ENCODE data around the gene TRABD2B. TPM values are rescaled to one million over a fixed set of nuclear protein-coding genes. Genes with fewer than 3 reads are reported as not detected.

The TRABD2B gene
- total RNA-seq, 1 donor from 2014 or later: 1.4 TPM

DNA sequence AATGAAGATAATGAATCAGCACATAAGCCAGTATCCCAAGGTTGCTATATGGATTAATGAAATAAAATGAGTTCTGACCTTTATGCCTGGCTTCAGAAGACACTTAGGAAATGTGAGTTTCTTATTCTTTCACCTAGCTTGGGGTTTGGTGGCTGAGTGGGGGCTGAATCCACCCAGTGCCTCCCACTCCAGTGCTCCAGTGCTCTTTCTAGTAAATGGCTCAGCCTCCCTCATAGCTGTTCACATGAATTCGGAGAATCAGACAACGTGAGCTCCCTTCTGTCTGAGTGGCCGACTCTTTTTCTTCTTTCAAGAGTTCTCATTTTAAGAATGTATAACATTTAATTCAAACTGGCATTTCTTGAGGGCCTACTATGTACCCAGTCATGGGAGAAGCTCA is 43.5 kb downstream of the TRABD2B start:
- no peak for DNase-seq
- intact Hi-C loops (cut with micrococcal nuclease): no loop called here
- Histone ChIP-seq H3K36me3 (no peaks in the 10 kb centered on the region), H3K27ac (replicated peaks) (no peak overlapping the region), H3K9me3 (replicated peaks) (peaks cover 5% of the 10 kb centered on the region), H3K27me3 (ENCODE audit: low read depth) (peaks cover 25% of the 10 kb centered on the region), H3K4me3 (no peak overlapping the region), H3K4me1 (no peaks in the 10 kb centered on the region)
- TF ChIP-seq, protein P1, sequence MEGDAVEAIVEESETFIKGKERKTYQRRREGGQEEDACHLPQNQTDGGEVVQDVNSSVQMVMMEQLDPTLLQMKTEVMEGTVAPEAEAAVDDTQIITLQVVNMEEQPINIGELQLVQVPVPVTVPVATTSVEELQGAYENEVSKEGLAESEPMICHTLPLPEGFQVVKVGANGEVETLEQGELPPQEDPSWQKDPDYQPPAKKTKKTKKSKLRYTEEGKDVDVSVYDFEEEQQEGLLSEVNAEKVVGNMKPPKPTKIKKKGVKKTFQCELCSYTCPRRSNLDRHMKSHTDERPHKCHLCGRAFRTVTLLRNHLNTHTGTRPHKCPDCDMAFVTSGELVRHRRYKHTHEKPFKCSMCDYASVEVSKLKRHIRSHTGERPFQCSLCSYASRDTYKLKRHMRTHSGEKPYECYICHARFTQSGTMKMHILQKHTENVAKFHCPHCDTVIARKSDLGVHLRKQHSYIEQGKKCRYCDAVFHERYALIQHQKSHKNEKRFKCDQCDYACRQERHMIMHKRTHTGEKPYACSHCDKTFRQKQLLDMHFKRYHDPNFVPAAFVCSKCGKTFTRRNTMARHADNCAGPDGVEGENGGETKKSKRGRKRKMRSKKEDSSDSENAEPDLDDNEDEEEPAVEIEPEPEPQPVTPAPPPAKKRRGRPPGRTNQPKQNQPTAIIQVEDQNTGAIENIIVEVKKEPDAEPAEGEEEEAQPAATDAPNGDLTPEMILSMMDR (IDR thresholded peaks at IDR 0.05; ENCODE audit: borderline replicate concordance): no peak

DNA sequence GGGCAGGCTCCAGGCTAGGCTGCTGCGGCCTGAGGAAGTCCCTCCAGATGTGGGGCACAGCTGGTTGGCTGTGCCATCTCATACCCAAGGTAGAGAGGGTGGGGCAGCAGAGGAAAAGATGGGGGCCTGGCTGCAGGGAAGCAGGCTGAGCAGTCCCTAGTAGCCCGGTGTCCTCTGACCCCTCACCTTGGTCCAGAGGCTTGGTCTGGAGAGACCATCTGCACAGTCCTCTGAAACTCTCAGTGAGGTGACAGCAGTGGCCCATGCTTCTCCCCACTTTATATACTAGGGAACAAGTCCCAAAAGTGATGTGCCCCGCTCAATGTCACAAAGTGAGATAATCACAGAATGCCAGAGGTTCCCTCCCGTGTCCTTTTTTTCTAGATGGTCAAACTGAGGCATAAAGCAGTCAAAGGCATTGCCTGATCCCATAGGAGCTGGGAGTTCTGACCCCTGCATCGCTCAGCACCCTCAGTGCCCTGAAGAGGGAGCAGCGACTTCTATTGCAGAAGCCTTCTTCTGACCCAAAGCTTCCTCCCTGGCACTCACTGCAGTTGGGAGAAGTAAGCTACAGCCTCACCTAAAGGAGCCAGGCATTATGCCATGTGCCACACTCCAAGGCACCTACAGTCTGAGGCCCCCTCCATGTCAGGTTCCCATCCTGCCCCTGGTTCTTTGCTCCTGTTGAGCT is 45.5 kb downstream of the TRABD2B start:
- Histone ChIP-seq H3K27me3 (ENCODE audit: low read depth) (peaks cover 33% of the 10 kb centered on the region), H3K36me3 (no peaks in the 10 kb centered on the region), H3K4me1 (no peaks in the 10 kb centered on the region), H3K9me3 (replicated peaks) (peaks cover 3% of the 10 kb centered on the region), H3K4me3 (no peak overlapping the region), H3K27ac (replicated peaks) (no peak overlapping the region)
- DNase-seq: no peak
- TF ChIP-seq, protein P1 (IDR thresholded peaks at IDR 0.05; ENCODE audit: borderline replicate concordance): no peak
- intact Hi-C loops (cut with micrococcal nuclease): no loop called here

DNA sequence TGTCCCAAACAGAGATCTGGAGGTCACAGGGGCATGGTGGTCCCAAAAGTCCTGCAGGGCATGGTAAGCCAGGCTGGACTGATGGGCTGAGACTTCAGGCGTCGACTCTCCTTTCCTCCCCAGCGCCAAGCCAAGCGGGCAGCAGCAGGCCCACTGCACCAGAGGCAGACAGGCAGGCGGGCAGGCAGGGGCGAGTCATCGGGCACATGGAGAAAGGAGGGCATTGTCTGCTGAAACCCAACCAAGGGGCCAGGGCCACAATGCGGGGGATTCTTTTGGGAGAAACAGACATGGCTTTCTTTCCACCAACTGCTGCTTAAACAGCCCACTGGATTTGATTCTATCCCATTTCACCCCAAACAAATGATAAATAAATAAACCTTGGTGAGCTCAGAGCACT is 46.2 kb downstream of the TRABD2B start:
- Histone ChIP-seq H3K9me3 (replicated peaks) (no peaks in the 10 kb centered on the region), H3K36me3 (no peaks in the 10 kb centered on the region), H3K27ac (replicated peaks) (no peak overlapping the region), H3K4me1 (no peaks in the 10 kb centered on the region), H3K4me3 (no peak overlapping the region), H3K27me3 (ENCODE audit: low read depth) (peaks cover 32% of the 10 kb centered on the region)
- TF ChIP-seq, protein P1 (IDR thresholded peaks at IDR 0.05; ENCODE audit: borderline replicate concordance): no peak
- no peak for DNase-seq
- intact Hi-C loops (cut with micrococcal nuclease): no loop called here

DNA sequence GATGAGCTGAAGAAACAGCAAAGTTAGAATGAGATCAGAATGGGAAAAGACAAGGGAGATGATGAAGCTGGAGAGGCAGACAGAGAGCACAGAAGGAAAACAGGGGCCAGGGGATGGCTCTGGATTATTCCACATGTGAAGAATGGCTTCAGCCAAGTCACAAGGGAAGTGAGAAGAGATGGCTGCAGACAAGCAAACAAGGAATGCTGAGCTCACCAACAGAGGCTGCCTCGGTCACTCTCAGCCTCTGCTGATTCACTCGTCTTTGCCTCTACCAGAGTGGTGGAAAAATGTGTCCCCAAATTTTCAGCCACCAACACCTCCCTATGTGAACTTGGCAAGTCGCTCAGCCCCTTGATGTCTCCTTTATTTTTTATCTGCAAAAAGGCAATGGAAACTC is 46.7 kb downstream of the TRABD2B start:
- intact Hi-C loops (cut with micrococcal nuclease): no loop called here
- Histone ChIP-seq H3K4me3 (no peak overlapping the region), H3K9me3 (replicated peaks) (no peaks in the 10 kb centered on the region), H3K4me1 (no peaks in the 10 kb centered on the region), H3K27ac (replicated peaks) (no peak overlapping the region), H3K27me3 (ENCODE audit: low read depth) (peaks cover 26% of the 10 kb centered on the region), H3K36me3 (no peaks in the 10 kb centered on the region)
- TF ChIP-seq, protein P1 (IDR thresholded peaks at IDR 0.05; ENCODE audit: borderline replicate concordance): no peak
- no peak for DNase-seq

DNA sequence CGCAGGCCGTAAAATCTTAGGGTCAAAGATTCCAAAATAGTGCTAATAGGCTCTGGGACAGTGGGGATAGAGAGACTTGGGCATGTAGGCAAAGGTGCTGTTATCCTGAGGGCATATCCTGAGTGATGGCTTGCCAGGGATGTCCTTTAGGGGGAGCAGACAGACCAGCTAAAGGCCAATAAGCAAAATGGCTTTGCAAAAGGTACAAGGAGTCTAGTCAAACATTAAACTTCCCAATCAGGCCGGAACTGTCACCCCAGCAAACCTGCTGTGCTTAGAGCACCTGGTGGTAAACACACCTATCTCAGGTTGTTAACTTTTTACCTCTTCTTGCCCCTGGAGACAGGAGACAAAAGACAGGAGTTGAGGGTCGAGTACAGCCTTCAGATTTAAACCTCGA is 49.1 kb downstream of the TRABD2B start:
- Histone ChIP-seq H3K9me3 (replicated peaks) (no peaks in the 10 kb centered on the region), H3K36me3 (no peaks in the 10 kb centered on the region), H3K4me1 (peaks cover 13% of the 10 kb centered on the region), H3K27ac (replicated peaks) (no peak overlapping the region), H3K27me3 (ENCODE audit: low read depth) (peaks cover 14% of the 10 kb centered on the region), H3K4me3 (no peak overlapping the region)
- TF ChIP-seq, protein P1 (IDR thresholded peaks at IDR 0.05; ENCODE audit: borderline replicate concordance): no peak
- intact Hi-C loops (cut with micrococcal nuclease): no loop called here
- DNase-seq: no peak
